A673 (cell line): ENCODE results near the gene POLR2J.
"Not testable (repeated sequence)": the region's sequence is repeated elsewhere in the genome, so short reads cannot be mapped to it uniquely, and the experiment has no call there.

Experiments
- CTCF ChIP-seq: fragments of 300-800, 200-600 bp; sonication (generic); conservative IDR thresholded peaks from 2 replicates; pipeline ENCODE4 v1.5.1; 2017; ENCODE audit warnings: low read depth, mild to moderate bottlenecking, antibody characterized with exemption, low read length, moderate library complexity, mixed read lengths
- EZH2 ChIP-seq: fragments of 200-600 bp; sonication (generic); IDR thresholded peaks from 2 replicates; pipeline ENCODE4 v1.6.1; 2017; ENCODE audit warnings: borderline replicate concordance, low read depth, mild to moderate bottlenecking, mixed read lengths, antibody characterized with exemption, low read length; ENCODE audit not compliant: poor library complexity, severe bottlenecking

- not testable (repeated sequence) for TF ChIP-seq CTCF, EZH2
These were observed 23.8 kb downstream of the POLR2J start for GRCh38 chr7:102454932-102455331.
